Subcutaneous adipose tissue (tissue), 4 donors: ENCODE results near the gene ZBTB32. TPM values are rescaled to one million over a fixed set of nuclear protein-coding genes. Genes with fewer than 3 reads are reported as not detected.

Experiments used
- CTCF ChIP-seq: fragments of 450-650 bp; IDR thresholded peaks from one replicate; pipeline ENCODE4 v1.5.1; 2016; ENCODE audit warnings: low read depth, mild to moderate bottlenecking, control low read depth, antibody characterized with exemption, moderate library complexity
- total RNA-seq, 4 donors: library from RNA; depleted of rRNA; stranded (reverse); fragments of >200 nt; gene quantifications; one replicate each; pipeline ENCODE4 v1.1.0, GENCODE V29; 2016

ZBTB32 gene
- total RNA-seq, 4 donors from 2014 or later = 0.33 TPM; not detected in 3

GRCh38 chr19:35723671-35724070, 19.3 kb downstream of the ZBTB32 start:
- TF ChIP-seq CTCF = no peak

DNA sequence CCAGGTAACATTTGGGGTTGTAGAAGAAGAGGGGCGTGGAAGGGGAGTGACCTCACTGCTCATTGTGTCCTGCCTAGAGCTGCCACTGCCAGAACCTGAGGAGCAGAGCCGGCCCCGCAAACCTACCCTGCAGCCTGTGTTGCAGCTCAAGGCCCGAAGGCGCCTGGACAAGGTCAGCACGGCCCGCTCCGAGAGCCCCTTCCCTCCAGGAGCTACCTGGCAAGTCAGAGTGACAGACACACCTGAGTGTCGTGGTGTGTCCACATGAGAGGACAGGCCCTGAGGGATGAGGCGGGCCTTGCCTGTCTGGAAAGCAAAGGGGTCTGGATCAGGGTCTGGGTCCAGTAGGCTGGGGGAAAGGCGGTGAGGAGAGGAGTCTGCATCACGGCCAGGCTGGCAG, 20.2 kb downstream of the ZBTB32 start:
- TF ChIP-seq CTCF = no peak

GRCh38 chr19:35725216-35725861, 21.0 kb downstream of the ZBTB32 start:
- TF ChIP-seq CTCF = no peak

DNA sequence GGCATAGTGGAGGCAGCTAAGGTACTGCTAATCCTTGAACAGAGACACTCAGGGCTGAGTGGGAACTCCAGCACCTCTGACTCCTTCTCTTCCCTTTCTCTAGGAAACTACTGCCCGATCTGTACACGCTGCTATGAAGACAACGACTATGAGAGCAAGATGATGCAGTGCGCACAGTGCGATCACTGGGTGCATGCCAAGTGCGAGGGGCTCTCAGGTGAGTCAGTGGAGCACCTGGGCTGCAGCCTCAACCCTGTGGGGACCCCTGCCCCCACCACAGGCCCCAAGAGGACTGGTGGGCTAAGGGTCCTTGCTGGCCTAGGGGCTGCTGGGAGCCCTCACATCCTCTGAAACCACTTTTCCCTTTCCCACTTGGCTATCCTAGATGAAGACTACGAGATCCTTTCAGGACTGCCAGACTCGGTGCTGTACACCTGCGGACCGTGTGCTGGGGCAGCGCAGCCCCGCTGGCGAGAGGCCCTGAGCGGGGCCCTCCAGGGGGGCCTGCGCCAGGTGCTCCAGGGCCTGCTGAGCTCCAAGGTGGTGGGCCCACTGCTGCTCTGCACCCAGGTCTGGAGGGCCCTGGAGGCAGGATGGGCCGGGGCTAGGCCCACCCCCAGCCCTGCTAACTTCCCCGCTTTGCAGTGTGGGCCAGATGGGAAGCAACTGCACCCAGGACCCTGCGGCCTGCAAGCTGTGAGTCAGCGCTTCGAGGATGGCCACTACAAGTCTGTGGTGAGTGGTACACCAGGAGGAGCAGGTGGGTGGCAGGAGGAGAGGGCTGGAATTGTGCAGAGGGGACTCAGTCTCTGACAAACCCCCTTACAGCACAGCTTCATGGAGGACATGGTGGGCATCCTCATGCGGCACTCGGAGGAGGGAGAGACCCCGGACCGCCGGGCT, 22.9 kb downstream of the ZBTB32 start:
- no peak for TF ChIP-seq CTCF

- no peak for TF ChIP-seq CTCF
Observed at GRCh38 chr19:35727956-35728706, 23.8 kb downstream of the ZBTB32 start.

- TF ChIP-seq CTCF = no peak
Observed at GRCh38 chr19:35729021-35729420, 24.7 kb downstream of the ZBTB32 start.

DNA sequence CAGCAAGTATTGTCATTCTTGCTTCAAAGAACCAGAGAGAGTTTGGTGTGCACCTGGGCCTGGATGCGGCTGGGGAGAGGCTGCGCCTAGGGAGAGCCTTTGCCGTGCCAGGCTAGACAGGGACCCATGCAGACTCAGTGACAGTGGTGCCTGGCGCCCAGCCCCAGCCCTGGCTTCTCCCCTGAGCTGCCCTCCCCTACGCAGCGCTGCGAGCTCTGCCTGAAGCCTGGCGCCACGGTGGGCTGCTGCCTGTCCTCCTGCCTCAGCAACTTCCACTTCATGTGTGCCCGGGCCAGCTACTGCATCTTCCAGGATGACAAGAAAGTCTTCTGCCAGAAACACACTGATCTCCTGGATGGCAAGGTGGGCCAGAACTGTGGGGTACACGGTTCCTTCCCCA, 25.4 kb downstream of the ZBTB32 start:
- TF ChIP-seq CTCF = no peak
